Ishikawa (cell line): ENCODE data around the gene FCER1G.
A peak's percentile ranks its signal among the peaks of the same experiment; 100 is the strongest.

ENCODE experiments used
- CEBPB ChIP-seq: IDR thresholded peaks from 2 replicates; pipeline ENCODE4 v1.6.1; 2012
- CREB1 ChIP-seq: IDR thresholded peaks from 2 replicates; pipeline ENCODE4 v1.6.1; 2012; ENCODE audit warnings: low read depth
- EGR1 ChIP-seq: IDR thresholded peaks from 2 replicates; pipeline ENCODE4 v1.6.1; 2012
- EP300 ChIP-seq: IDR thresholded peaks from 2 replicates; pipeline ENCODE4 v1.6.1; 2012; ENCODE audit warnings: borderline replicate concordance
- FOXM1 ChIP-seq: IDR thresholded peaks from 2 replicates; pipeline ENCODE4 v1.6.1; 2012; ENCODE audit warnings: low read depth, borderline replicate concordance
- NFIC ChIP-seq: IDR thresholded peaks from 2 replicates; pipeline ENCODE4 v1.6.1; 2012
- RAD21 ChIP-seq: IDR thresholded peaks from 2 replicates; pipeline ENCODE4 v1.6.1; 2012; ENCODE audit warnings: low read depth
- TAF1 ChIP-seq: IDR thresholded peaks from 2 replicates; pipeline ENCODE4 v1.6.1; 2012; ENCODE audit warnings: low read depth, mild to moderate bottlenecking
- TCF12 ChIP-seq: IDR thresholded peaks from 2 replicates; pipeline ENCODE4 v1.6.1; 2012; ENCODE audit warnings: low read depth
- TEAD4 ChIP-seq: IDR thresholded peaks from 2 replicates; pipeline ENCODE4 v1.6.1; 2012
- YY1 ChIP-seq: IDR thresholded peaks from 2 replicates; pipeline ENCODE4 v1.6.1; 2012; ENCODE audit warnings: low read depth
- ZBTB7A ChIP-seq: IDR thresholded peaks from 2 replicates; pipeline ENCODE4 v1.6.1; 2012; ENCODE audit warnings: low read depth
- TF ChIP-seq, protein P1 (sequence below): IDR thresholded peaks from 2 replicates; pipeline ENCODE4 v1.6.1; 2012
- TF ChIP-seq, protein P2 (sequence below): IDR thresholded peaks from 2 replicates; pipeline ENCODE4 v1.6.1; 2012
- TF ChIP-seq, protein P3 (sequence below): IDR thresholded peaks from 2 replicates; pipeline ENCODE4 v1.6.1; 2012; ENCODE audit warnings: low read depth, mild to moderate bottlenecking

Gene FCER1G

GRCh38 chr1:161215076-161215475 is at the start of gene FCER1G:
TSS of gene FCER1G (plus strand) at chr1:161215295. CDS start at chr1:161215322, 27 bp downstream.
- TF ChIP-seq EP300 (no peak), TCF12 (no peak), YY1 (no peak), FOXM1 (no peak), TAF1 (no peak), ZBTB7A (no peak), EGR1 (no peak), NFIC (no peak)
- TF ChIP-seq, protein P1, sequence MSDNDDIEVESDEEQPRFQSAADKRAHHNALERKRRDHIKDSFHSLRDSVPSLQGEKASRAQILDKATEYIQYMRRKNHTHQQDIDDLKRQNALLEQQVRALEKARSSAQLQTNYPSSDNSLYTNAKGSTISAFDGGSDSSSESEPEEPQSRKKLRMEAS, result no peak
- TF ChIP-seq, protein P2, sequence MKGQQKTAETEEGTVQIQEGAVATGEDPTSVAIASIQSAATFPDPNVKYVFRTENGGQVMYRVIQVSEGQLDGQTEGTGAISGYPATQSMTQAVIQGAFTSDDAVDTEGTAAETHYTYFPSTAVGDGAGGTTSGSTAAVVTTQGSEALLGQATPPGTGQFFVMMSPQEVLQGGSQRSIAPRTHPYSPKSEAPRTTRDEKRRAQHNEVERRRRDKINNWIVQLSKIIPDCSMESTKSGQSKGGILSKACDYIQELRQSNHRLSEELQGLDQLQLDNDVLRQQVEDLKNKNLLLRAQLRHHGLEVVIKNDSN, result no peak

- no peak for TF ChIP-seq YY1
- no peak for TF ChIP-seq FOXM1
- TF ChIP-seq EP300, result no peak
- TF ChIP-seq RAD21, result no peak; the same call in 1 of the 2 replicates
- TF ChIP-seq ZBTB7A, result 0 out of 2 replicates have a peak, but pooled peaks have one; percentile 26
- no peak for TF ChIP-seq NFIC
- TF ChIP-seq, protein P2, result peak; percentile 85
- no peak for TF ChIP-seq TEAD4
- TF ChIP-seq TCF12, result no peak; the same call in 1 of the 2 replicates
- no peak for TF ChIP-seq CREB1
- TF ChIP-seq, protein P1, result peak; percentile 89
- TF ChIP-seq TAF1, result no peak
- TF ChIP-seq EGR1, result peak; percentile 9; the same call in 1 of the 2 replicates
Measured at GRCh38 chr1:161165742-161166668, 49.1 kb upstream of the FCER1G start, which contains the start of gene PPOX. TSS of gene PPOX (plus strand) at chr1:161166426. CDS start at chr1:161166848, 422 bp downstream.

DNA sequence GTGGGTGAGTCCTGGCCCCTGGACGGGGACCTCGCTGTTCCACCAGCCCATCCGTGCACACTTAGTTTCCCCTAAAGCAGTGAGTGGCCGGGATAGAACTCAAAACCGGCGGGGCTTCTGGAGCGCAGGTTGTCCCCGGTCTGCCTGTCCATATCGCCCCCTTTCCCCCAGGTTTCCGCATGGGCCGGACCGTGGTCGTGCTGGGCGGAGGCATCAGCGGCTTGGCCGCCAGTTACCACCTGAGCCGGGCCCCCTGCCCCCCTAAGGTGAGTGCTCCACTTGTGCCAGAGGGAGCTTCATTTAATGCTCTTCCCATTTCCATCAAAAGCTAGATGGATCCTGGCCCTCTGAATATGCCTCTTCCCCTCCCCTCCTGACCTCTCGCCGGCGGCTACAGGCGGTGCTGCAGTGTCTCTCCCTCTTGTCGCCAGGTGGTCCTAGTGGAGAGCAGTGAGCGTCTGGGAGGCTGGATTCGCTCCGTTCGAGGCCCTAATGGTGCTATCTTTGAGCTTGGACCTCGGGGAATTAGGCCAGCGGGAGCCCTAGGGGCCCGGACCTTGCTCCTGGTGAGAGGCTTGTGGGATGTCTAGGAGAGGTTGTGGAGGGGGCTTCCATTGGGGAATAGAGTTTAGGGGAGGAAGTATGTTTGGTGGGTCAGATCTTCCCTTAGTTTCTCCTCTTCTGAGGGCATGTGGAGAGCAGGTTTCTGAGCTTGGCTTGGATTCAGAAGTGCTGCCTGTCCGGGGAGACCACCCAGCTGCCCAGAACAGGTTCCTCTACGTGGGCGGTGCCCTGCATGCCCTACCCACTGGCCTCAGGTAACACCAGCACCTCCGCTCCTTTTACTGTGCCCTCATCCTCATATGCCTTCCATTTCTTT is 48.2 kb upstream of the FCER1G start:
- no peak for TF ChIP-seq TEAD4
- TF ChIP-seq ZBTB7A, result 0 out of 2 replicates have a peak, but pooled peaks have one; percentile 14

GRCh38 chr1:161168906-161169305 is 46.2 kb upstream of the FCER1G start:
- no peak for TF ChIP-seq RAD21
- no peak for TF ChIP-seq EGR1
- no peak for TF ChIP-seq CREB1
- no peak for TF ChIP-seq EP300
- no peak for TF ChIP-seq CEBPB
- TF ChIP-seq YY1, result no peak
- TF ChIP-seq ZBTB7A, result no peak
- TF ChIP-seq, protein P2, result no peak
- TF ChIP-seq NFIC, result no peak

- TF ChIP-seq YY1 (no peak), TCF12 (no peak), NFIC (no peak), EGR1 (no peak), ZBTB7A (no peak), FOXM1 (no peak), EP300 (no peak), CEBPB (no peak)
- TF ChIP-seq, protein P2, result no peak
- TF ChIP-seq, protein P1, result no peak
Measured at GRCh38 chr1:161171191-161171590, 43.9 kb upstream of the FCER1G start.

DNA sequence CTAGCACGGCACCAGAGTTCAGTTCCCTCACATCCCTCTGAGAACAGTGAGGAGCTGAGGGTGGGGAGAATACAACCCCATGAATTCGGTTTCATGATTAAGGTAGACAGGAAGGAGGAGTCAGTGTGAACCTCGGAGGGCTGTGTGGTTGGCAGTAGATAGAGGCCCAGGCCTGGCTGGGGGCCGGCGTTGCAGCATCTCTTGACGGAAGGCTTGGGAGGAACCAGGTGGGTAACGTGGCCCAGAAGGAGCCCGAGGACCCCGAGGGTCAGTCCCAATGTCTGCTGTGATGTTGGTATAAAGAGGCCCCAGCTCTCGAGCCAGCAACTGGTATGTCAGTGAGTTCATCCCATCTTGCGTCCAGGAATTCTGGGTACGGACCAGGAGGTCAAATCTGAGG is 43.4 kb upstream of the FCER1G start:
- TF ChIP-seq, protein P1, result no peak
- no peak for TF ChIP-seq RAD21
- no peak for TF ChIP-seq TAF1
- TF ChIP-seq YY1, result no peak
- TF ChIP-seq FOXM1, result no peak
- TF ChIP-seq, protein P3, sequence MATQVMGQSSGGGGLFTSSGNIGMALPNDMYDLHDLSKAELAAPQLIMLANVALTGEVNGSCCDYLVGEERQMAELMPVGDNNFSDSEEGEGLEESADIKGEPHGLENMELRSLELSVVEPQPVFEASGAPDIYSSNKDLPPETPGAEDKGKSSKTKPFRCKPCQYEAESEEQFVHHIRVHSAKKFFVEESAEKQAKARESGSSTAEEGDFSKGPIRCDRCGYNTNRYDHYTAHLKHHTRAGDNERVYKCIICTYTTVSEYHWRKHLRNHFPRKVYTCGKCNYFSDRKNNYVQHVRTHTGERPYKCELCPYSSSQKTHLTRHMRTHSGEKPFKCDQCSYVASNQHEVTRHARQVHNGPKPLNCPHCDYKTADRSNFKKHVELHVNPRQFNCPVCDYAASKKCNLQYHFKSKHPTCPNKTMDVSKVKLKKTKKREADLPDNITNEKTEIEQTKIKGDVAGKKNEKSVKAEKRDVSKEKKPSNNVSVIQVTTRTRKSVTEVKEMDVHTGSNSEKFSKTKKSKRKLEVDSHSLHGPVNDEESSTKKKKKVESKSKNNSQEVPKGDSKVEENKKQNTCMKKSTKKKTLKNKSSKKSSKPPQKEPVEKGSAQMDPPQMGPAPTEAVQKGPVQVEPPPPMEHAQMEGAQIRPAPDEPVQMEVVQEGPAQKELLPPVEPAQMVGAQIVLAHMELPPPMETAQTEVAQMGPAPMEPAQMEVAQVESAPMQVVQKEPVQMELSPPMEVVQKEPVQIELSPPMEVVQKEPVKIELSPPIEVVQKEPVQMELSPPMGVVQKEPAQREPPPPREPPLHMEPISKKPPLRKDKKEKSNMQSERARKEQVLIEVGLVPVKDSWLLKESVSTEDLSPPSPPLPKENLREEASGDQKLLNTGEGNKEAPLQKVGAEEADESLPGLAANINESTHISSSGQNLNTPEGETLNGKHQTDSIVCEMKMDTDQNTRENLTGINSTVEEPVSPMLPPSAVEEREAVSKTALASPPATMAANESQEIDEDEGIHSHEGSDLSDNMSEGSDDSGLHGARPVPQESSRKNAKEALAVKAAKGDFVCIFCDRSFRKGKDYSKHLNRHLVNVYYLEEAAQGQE, result no peak
- TF ChIP-seq EP300, result no peak
- no peak for TF ChIP-seq TCF12
- no peak for TF ChIP-seq ZBTB7A
- TF ChIP-seq, protein P2, result no peak
- no peak for TF ChIP-seq CEBPB
- no peak for TF ChIP-seq NFIC
- no peak for TF ChIP-seq TEAD4
- TF ChIP-seq CREB1, result no peak
- no peak for TF ChIP-seq EGR1
